ENCODE measurements around the gene TEKTIP1. TPM values are rescaled to one million over a fixed set of nuclear protein-coding genes. Genes with fewer than 3 reads are reported as not detected.

TEKTIP1 gene
- total RNA-seq, 2 donors from 2014 or later: not detected

GRCh38 chr19:3543150-3544057 is 4.4 kb downstream of the TEKTIP1 start:
- Histone ChIP-seq H3K4me3 (no peak overlapping the region), H3K9me3 (no peaks in the 10 kb centered on the region), H3K36me3 (no peaks in the 10 kb centered on the region), H3K27ac (no peak overlapping the region), H3K4me1 (no peaks in the 10 kb centered on the region), H3K27me3 (no peaks in the 10 kb centered on the region)
- no peak for TF ChIP-seq CTCF (IDR thresholded peaks at IDR 0.05)
- no peak for DNase-seq (ENCODE audit: low spot score)

DNA sequence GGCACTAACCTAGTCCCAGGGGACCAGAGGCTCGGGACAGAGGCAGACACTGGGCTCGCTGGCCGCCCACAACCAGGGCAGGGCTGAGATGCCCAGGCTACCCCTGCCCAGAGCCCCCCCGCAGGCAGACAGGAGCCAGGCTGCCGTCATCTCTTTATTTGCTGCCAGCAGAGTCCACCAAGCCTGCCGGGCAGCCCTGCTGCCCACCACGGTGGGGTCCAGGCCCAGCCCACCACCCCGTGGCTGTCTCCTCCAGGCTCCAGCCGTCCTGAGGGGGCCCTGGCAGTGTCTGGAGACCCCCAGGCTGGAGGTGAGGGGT is 5.0 kb downstream of the TEKTIP1 start:
- DNase-seq (ENCODE audit: low spot score): no peak
- H3K36me3 ChIP-seq: no peaks in the 10 kb centered on the region
- no peaks in the 10 kb centered on the region for H3K27me3 ChIP-seq
- no peak overlapping the region for H3K4me3 ChIP-seq
- no peak overlapping the region for H3K27ac ChIP-seq
- H3K4me1 ChIP-seq: no peaks in the 10 kb centered on the region
- TF ChIP-seq CTCF (IDR thresholded peaks at IDR 0.05): no peak
- no peaks in the 10 kb centered on the region for H3K9me3 ChIP-seq

DNA sequence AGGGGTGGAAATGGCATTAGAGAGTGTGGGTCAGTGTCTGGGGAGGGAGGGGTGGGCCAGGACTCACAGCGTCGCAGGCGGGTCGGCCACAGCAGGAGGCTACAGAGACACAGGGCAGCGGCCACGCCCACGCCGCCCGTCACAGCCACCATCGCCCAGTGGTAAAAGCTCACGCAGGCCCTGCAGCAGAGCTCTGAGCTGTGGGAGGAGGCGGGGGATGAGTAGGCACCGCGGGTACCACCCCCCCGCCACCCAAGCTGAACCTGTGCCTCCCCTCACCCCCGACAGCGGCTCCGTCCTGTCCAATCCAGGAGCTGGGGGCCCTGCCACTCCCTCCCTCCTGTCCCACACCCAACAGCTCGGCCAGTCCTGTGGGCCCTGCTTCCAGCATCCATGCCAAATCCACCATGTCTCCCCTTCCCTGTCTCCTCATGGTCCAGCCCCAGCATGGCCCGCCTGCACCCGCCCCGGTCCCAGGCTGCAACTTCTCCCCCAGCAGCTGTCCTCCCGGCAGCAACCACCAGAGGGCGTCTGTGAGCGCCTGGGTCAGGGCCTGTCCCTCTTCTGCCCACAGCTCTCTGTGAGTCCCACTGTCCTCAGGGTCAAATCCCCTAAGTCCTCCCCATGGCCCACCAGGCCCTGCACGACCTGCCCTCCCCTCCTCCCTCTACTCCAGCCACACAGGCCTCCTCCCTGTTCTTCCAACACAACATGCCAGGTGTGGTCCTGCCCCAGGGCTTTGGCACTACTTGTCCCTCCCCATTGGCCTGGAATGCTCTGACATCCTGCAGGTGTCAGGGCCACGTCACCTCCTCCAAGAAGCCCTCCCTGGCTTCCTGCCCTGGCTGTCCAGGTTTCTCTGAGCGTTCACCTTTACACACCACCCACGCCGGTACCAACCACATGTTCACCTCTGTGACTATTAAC is 6.0 kb downstream of the TEKTIP1 start:
- Histone ChIP-seq H3K9me3 (no peaks in the 10 kb centered on the region), H3K27me3 (no peaks in the 10 kb centered on the region), H3K36me3 (no peaks in the 10 kb centered on the region), H3K27ac (no peak overlapping the region), H3K4me3 (no peak overlapping the region), H3K4me1 (no peaks in the 10 kb centered on the region)
- TF ChIP-seq CTCF (IDR thresholded peaks at IDR 0.05): peak; percentile 84 to 98
- DNase-seq (ENCODE audit: low spot score): peak; percentile 75

DNA sequence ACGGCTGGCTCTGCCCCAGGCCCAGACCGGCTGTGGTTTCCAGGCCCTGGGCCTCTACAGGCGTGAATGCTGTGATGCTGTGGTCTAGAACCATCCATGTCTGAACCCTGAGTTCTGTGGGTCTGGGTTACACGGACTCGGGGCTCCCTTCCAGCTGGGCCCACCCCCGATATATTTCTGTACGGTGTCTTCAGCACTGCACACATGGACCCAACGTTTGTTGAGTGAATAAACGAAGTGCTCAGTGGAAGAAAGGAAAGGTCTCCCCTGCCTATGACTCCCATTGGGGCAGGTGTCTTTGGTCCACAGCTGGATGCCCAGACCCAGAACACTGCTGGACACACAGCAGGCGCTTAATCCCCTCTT is 6.7 kb downstream of the TEKTIP1 start:
- no peaks in the 10 kb centered on the region for H3K27me3 ChIP-seq
- DNase-seq (ENCODE audit: low spot score): no peak
- no peaks in the 10 kb centered on the region for H3K9me3 ChIP-seq
- H3K4me1 ChIP-seq: no peaks in the 10 kb centered on the region
- no peak overlapping the region for H3K27ac ChIP-seq
- no peaks in the 10 kb centered on the region for H3K36me3 ChIP-seq
- no peak for TF ChIP-seq CTCF (IDR thresholded peaks at IDR 0.05)
- H3K4me3 ChIP-seq: no peak overlapping the region

DNA sequence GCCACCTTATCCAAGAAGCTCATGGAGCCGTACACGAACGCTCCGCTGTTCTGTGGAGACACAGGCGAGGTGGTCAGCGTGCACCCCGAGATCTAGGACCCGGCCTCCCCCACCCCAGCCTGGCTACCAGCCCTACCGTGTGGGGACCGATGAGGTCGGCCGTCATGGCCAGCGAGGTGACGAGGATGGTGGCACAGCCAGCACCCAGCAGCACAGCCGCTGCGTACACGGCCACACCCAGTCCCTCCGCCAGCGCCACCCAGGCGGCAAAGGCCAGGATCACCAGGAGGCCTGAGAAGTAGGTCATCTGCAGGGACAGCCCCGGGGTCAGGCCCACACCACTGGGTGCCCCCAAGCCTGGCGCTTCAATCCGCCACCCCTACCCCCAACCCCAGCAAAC is 7.1 kb downstream of the TEKTIP1 start:
- no peak overlapping the region for H3K4me3 ChIP-seq
- no peaks in the 10 kb centered on the region for H3K4me1 ChIP-seq
- DNase-seq (ENCODE audit: low spot score): no peak
- no peaks in the 10 kb centered on the region for H3K36me3 ChIP-seq
- no peaks in the 10 kb centered on the region for H3K9me3 ChIP-seq
- H3K27me3 ChIP-seq: no peaks in the 10 kb centered on the region
- no peak for TF ChIP-seq CTCF (IDR thresholded peaks at IDR 0.05)
- H3K27ac ChIP-seq: no peak overlapping the region

All from right atrium auricular region (tissue), 2 donors.